HepG2 (cell line): Measurements from ENCODE around the gene PSMG3. TPM values are rescaled to one million over a fixed set of nuclear protein-coding genes. Genes with fewer than 3 reads are reported as not detected.

Source experiments
- ATAC-seq: fragments of 200-7000 bp; cut with Tn5 transposase; 3 replicates; pipeline ENCODE4 v1.9.1; 2020; ENCODE audit warnings: mild to moderate bottlenecking, moderate library complexity
- Bru-seq: library from RNA; stranded (reverse); fragments of 400-500 nt; gene quantifications from one replicate; lab custom pipeline; 2021; lab: Mats Ljungman, UMichigan
- BruChase-seq, 2 experiments: library from RNA; stranded (reverse); fragments of 400-500 nt; gene quantifications; one replicate each; lab custom pipeline; 2021; lab: Mats Ljungman, UMichigan
- BruUV-seq: library from RNA; stranded (reverse); fragments of 400-500 nt; replicated peaks from 2 replicates; lab custom pipeline; 2021; lab: Mats Ljungman, UMichigan
- CTCF ChIA-PET: fragments of 300-600 bp; formaldehyde crosslinking; extraction: SDS; loops from one replicate; lab custom pipeline; 2021; ENCODE audit warnings: low total read pairs, inconsistent platforms, low intra/inter-chr PET ratio; lab: Yijun Ruan, JAX
- POLR2A ChIA-PET: fragments of 350-600 bp; sonication (Branson Sonifier 250); formaldehyde crosslinking; loops from one replicate; lab custom pipeline; 2020; ENCODE audit warnings: antibody characterized with exemption, inconsistent platforms; lab: Yijun Ruan, JAX
- DNase-seq: peaks from one replicate; pipeline ENCODE4 v3.0.0-alpha.2; 2015; ENCODE audit warnings: low spot score
- FAIRE-seq: peaks from 3 replicates; lab custom pipeline; 2011; peaks lifted over from hg19 to GRCh38; lab: Jason Lieb, UNC
- H2AFZ ChIP-seq: one replicate; pipeline ENCODE4 v1.6.1; 2011; ENCODE audit warnings: low read length, inconsistent platforms
- H3K27ac ChIP-seq: fragments of 300-600 bp; 3 replicates; pipeline ENCODE4 v1.8.0; 2011; ENCODE audit warnings: mixed run types, mild to moderate bottlenecking, mixed read lengths, low read length, inconsistent platforms; ENCODE audit not compliant: insufficient read depth; ENCODE audit errors: extremely low read length
- H3K27me3 ChIP-seq, 2 experiments: fragments of 200-600 bp in 1 of 2; 2 replicates in 1 of 2; 3 replicates in 1 of 2; pipeline versions ENCODE4 v1.6.0 to v1.8.0; 2011; ENCODE audit warnings: low read length in 2 of 2, mild to moderate bottlenecking in 2 of 2, moderate library complexity in 2 of 2, inconsistent platforms in 1 of 2; ENCODE audit not compliant: insufficient read depth in 2 of 2, control insufficient read depth in 1 of 2
- H3K36me3 ChIP-seq, 2 experiments: fragments of 200-600 bp in 1 of 2; replicated peaks in 1 of 2; 2 replicates in 1 of 2; 3 replicates in 1 of 2; pipeline versions ENCODE4 v1.5.1 to v1.8.0; 2011; ENCODE audit warnings: low read length in 2 of 2, inconsistent platforms in 1 of 2; ENCODE audit not compliant: insufficient read depth in 2 of 2, control insufficient read depth in 1 of 2
- H3K4me1 ChIP-seq: 2 replicates; pipeline ENCODE4 v1.5.1; 2012; ENCODE audit warnings: low read length, inconsistent platforms; ENCODE audit not compliant: insufficient read depth
- H3K4me2 ChIP-seq: 2 replicates; pipeline ENCODE4 v1.6.0; 2011; ENCODE audit warnings: low read depth, low read length, inconsistent platforms
- H3K4me3 ChIP-seq, 3 experiments: fragments of 200-600 bp in 1 of 3; sonication (generic), shearing (Covaris generic) in 1 of 3; replicated peaks in 1 of 3; 2 replicates each; pipeline ENCODE4 v1.5.1; 2011 to 2016; ENCODE audit warnings: low read length in 3 of 3, inconsistent platforms in 2 of 3, low read depth in 2 of 3, mild to moderate bottlenecking in 2 of 3, control low read depth in 1 of 3, mixed read lengths in 1 of 3; ENCODE audit not compliant: insufficient read depth in 1 of 3
- H3K79me2 ChIP-seq: one replicate; pipeline ENCODE4 v1.6.1; 2011; ENCODE audit warnings: low read length, inconsistent platforms; ENCODE audit not compliant: insufficient read depth
- H3K9ac ChIP-seq: 2 replicates; pipeline ENCODE4 v1.6.0; 2011; ENCODE audit warnings: mild to moderate bottlenecking, low read depth, low read length, inconsistent platforms; ENCODE audit not compliant: insufficient read depth
- H3K9me3 ChIP-seq: 2 replicates; pipeline ENCODE4 v1.5.1; 2012; ENCODE audit warnings: mild to moderate bottlenecking, low read length
- H4K20me1 ChIP-seq: 2 replicates; pipeline ENCODE4 v1.6.0; 2011; ENCODE audit warnings: inconsistent platforms, mild to moderate bottlenecking, low read length, moderate library complexity; ENCODE audit not compliant: insufficient read depth
- BCL6 ChIP-seq: IDR thresholded peaks from 2 replicates; pipeline ENCODE4 v1.6.1; 2016; ENCODE audit warnings: missing genetic modification reagents, missing compliant biosample characterization
- FOSL2 ChIP-seq: sonication (generic); formaldehyde crosslinking; IDR thresholded peaks from 2 replicates; pipeline ENCODE4 v1.4.0; 2020; ENCODE audit warnings: missing genetic modification reagents
- JUND ChIP-seq: sonication (generic); formaldehyde crosslinking; IDR thresholded peaks from 2 replicates; pipeline ENCODE4 v1.8.0; 2022; ENCODE audit warnings: mild to moderate bottlenecking, missing genetic modification reagents
- U2AF1 ChIP-seq: fragments of 200-400 bp; formaldehyde crosslinking; optimal IDR thresholded peaks from 2 replicates; pipeline ENCODE3; 2017; ENCODE audit warnings: mild to moderate bottlenecking, low read depth, low read length
- ZMAT3 ChIP-seq: sonication (generic); formaldehyde crosslinking; conservative IDR thresholded peaks from 2 replicates; pipeline ENCODE4 v1.7.0; 2021; ENCODE audit warnings: missing genetic modification reagents
- ZNF597 ChIP-seq: sonication (generic); formaldehyde crosslinking; IDR thresholded peaks from 2 replicates; pipeline ENCODE4 v1.5.0; 2020; ENCODE audit warnings: missing genetic modification reagents
- ZNF646 ChIP-seq: sonication (generic); formaldehyde crosslinking; IDR thresholded peaks from 2 replicates; pipeline ENCODE4 v1.9.0; 2021; ENCODE audit warnings: mild to moderate bottlenecking, missing genetic modification reagents
- WGBS: methylation state at CpG from one replicate; pipeline ENCODE4 v1.1.6; 2017; ENCODE audit warnings: low lambda C conversion rate; 5-methylcytosine and 5-hydroxymethylcytosine counted together
- in situ Hi-C: cut with HindIII; loops from 2 replicates; pipeline ENCODE4 v1.10.0; 2017; ENCODE audit warnings: low pct_unique_long_range_greater_than_20kb; ENCODE audit not compliant: extremely low pct_ligation_motif_present
- intact Hi-C: fragments of 100-400 bp; cut with micrococcal nuclease; formaldehyde crosslinking; loops from one replicate; pipeline ENCODE4 v1.10.0; 2022; ENCODE audit not compliant: unreplicated experiment
- long read RNA-seq, 2 experiments: library from RNA in 1 of 2; library from polyadenylated mRNA in 1 of 2; stranded (forward) in 1 of 2; unstranded in 1 of 2; transcript quantifications; one replicate each; pipeline ENCODE4 v2.0.0, GENCODE V29; 2019 to 2022
- polyA minus RNA-seq, 3 experiments: library from RNA; depleted of rRNA, polyadenylated mRNA; stranded (reverse); fragments of >200 nt; gene quantifications; 2 replicates each; pipeline ENCODE4 v1.2.3, GENCODE V29; 2011; ENCODE audit warnings: low replicate concordance in 1 of 3
- polyA plus RNA-seq, 8 experiments: library from polyadenylated mRNA; depleted of rRNA in 3 of 8; stranded (reverse) in 7 of 8; unstranded in 1 of 8; fragments of >200 nt; fragmentation: Illumina TruSeq in 4 of 8; extraction: Trizol in 4 of 8; gene quantifications; 2 replicates each; pipeline versions ENCODE4 v1.2.1 to v1.2.3, GENCODE V29; 2011 to 2016; ENCODE audit warnings: low read depth in 4 of 8, missing spikeins in 1 of 8, mixed read lengths in 1 of 8; ENCODE audit not compliant: insufficient read depth in 1 of 8
- total RNA-seq, 5 experiments: library from RNA; depleted of rRNA; stranded (reverse); fragments of >200 nt; fragmentation: Illumina TruSeq; extraction: Trizol; gene quantifications; 2 replicates each; pipeline ENCODE4 v1.2.3, GENCODE V29; 2016; ENCODE audit warnings: low read depth in 1 of 5

Gene PSMG3
- total RNA-seq (2016; rRNA removed; fragmentation: Illumina TruSeq; extraction: Trizol) (46.7 and 48.4 TPM in 2 replicates), polyA plus RNA-seq (2011; rRNA removed) (29.3 and 29.6 TPM in 2 replicates), polyA minus RNA-seq (2011; rRNA and poly(A)+ RNA removed; ENCODE audit: low replicate concordance) (17.7 and 43.7 TPM in 2 replicates), Bru-seq, nascent RNA (percentile 66 among the genes with signal in this experiment), BruChase-seq, experiment 1, labeled RNA remaining after a 6-hour chase (percentile 79 among the genes with signal in this experiment), BruChase-seq, experiment 2, labeled RNA remaining after a 2-hour chase (percentile 76 among the genes with signal in this experiment)
- total RNA-seq (2016; cell fraction: cytosol; rRNA removed; fragmentation: Illumina TruSeq; extraction: Trizol; ENCODE audit: low read depth): 83.1 and 98.2 TPM in 2 replicates
- 50.6 and 51.2 TPM in 2 replicates for total RNA-seq (2016; cell fraction: insoluble cytoplasmic fraction; rRNA removed; fragmentation: Illumina TruSeq; extraction: Trizol)
- 102 and 118 TPM in 2 replicates for total RNA-seq (2016; cell fraction: membrane; rRNA removed; fragmentation: Illumina TruSeq; extraction: Trizol)
- 24.1 and 28.4 TPM in 2 replicates for total RNA-seq (2016; cell fraction: nucleus; rRNA removed; fragmentation: Illumina TruSeq; extraction: Trizol)
- polyA plus RNA-seq (2011; cell fraction: cytosol; rRNA removed): 36.1 and 44.9 TPM in 2 replicates
- polyA plus RNA-seq (2011; cell fraction: nucleus; rRNA removed): 29.2 and 39.8 TPM in 2 replicates
- polyA plus RNA-seq (2012): 15.8 and 28.3 TPM in 2 replicates
- 72.7 and 106 TPM in 2 replicates for polyA plus RNA-seq (2016; cell fraction: cytosol; fragmentation: Illumina TruSeq; extraction: Trizol; ENCODE audit: low read depth)
- polyA plus RNA-seq (2016; cell fraction: insoluble cytoplasmic fraction; fragmentation: Illumina TruSeq; extraction: Trizol; ENCODE audit: low read depth): 49.5 and 55.3 TPM in 2 replicates
- polyA plus RNA-seq (2016; cell fraction: membrane; fragmentation: Illumina TruSeq; extraction: Trizol; ENCODE audit: low read depth): 82.6 and 104 TPM in 2 replicates
- polyA plus RNA-seq (2016; cell fraction: nucleus; fragmentation: Illumina TruSeq; extraction: Trizol; ENCODE audit: insufficient read depth, low read depth): 48.5 and 51.1 TPM in 2 replicates
- 8.9 and 9.7 TPM in 2 replicates for polyA minus RNA-seq (2011; cell fraction: cytosol; rRNA and poly(A)+ RNA removed)
- 4.7 and 6.2 TPM in 2 replicates for polyA minus RNA-seq (2011; cell fraction: nucleus; rRNA and poly(A)+ RNA removed)
- long read RNA-seq, experiment 1, transcript PSMG3-203 (3 exons, 774 nt): minor isoform, 9 of 53 reads
- long read RNA-seq, experiment 1, transcript PSMG3-202 (2 exons, 1,391 nt): major isoform, 40 of 53 reads
- long read RNA-seq, experiment 1, partial matches to known transcripts: 0 of 53 reads
- long read RNA-seq, experiment 1, other reads (novel, unspliced or antisense): 3 of 53 reads
- long read RNA-seq, experiment 2, transcript PSMG3-202 (2 exons, 1,391 nt): major isoform, 61 of 71 reads
- long read RNA-seq, experiment 2, partial matches to known transcripts: 4 of 71 reads
- long read RNA-seq, experiment 2, other reads (novel, unspliced or antisense): 2 of 71 reads

GRCh38 chr7:1569833-1570632, at the start of gene PSMG3:
PSMG3 (minus strand) TSS chr7:1570032; CDS start chr7:1569339, 693 bp downstream.
- Histone ChIP-seq H3K36me3 (peaks cover 2 to 14% of the 10 kb centered on the region in 2 experiments; a peak in 2 of 5 replicates), H3K4me2 (peak within 1 kb of the TSS; percentile 91), H3K27me3 (no peaks in the 10 kb centered on the region; a peak in 1 of 5 replicates), H3K27ac (peak within 1 kb of the TSS; percentile 87), H3K4me3 (peak within 1 kb of the TSS; percentile 68 to 96 (median 86)), H3K4me1 (peaks cover 37% of the 10 kb centered on the region), H4K20me1 (no peaks in the 10 kb centered on the region), H3K9ac (peak within 1 kb of the TSS; percentile 97), H2AFZ (no peak within 1 kb of the TSS), H3K79me2 (peaks cover 7% of the 10 kb centered on the region), H3K9me3 (no peaks in the 10 kb centered on the region)
- POLR2A ChIA-PET: interaction anchor here (1.5 to 2.1 kb wide), 2 partner anchors 15 to 33 kb away, joined by 5 to 6 read pairs; partner anchors contain the start of gene TMEM184A
- CTCF ChIA-PET: no interaction called here
- WGBS: 2% methylated on average over 13 of the region's 95 CpGs
- in situ Hi-C loops: no loop called here
- ATAC-seq: peak; percentile 96
- intact Hi-C loops: no loop called here
- no TSS peak for BruUV-seq
- FAIRE-seq: no peak
- DNase-seq: peak; percentile 78
- TF ChIP-seq ZMAT3: peak; percentile 91
- TF ChIP-seq BCL6 (CRISPR knock-in tag): peak; percentile 53
- no peak for TF ChIP-seq U2AF1
- no peak for TF ChIP-seq ZNF646 (CRISPR knock-in tag)
- TF ChIP-seq JUND (CRISPR knock-in tag): peak; percentile 48; the same call in 1 of the 2 replicates
- no peak for TF ChIP-seq FOSL2
- TF ChIP-seq ZNF597 (CRISPR knock-in tag): no peak
